Stimulated activated CD8-positive, alpha-beta memory T cell treated with anti-CD3 and anti-CD28 coated beads, Interleukin-15, amount 100 ng/mL, for 4 hours (primary cell): ENCODE measurements around the gene PLAAT3.
"Not testable (repeated sequence)": the region's sequence is repeated elsewhere in the genome, so short reads cannot be mapped to it uniquely, and the experiment has no call there.

Source experiments
- DNase-seq, 2 donors: peaks; one replicate each; pipeline ENCODE4 v3.0.0-alpha.2; 2020; ENCODE audit warnings: low read depth in 2 of 2

The PLAAT3 gene

GRCh38 chr11:63537293-63538101, 76.7 kb downstream of the PLAAT3 start:
- DNase-seq = no peak

GRCh38 chr11:63536669-63537292, 77.5 kb downstream of the PLAAT3 start, which contains the start of gene PLAAT4:
Gene PLAAT4, plus strand, starts transcription at chr11:63536808. Its CDS starts 61 bp downstream, at chr11:63536869.
- no peak for DNase-seq

- no peak for DNase-seq
Observed at GRCh38 chr11:63535734-63536133, 78.5 kb downstream of the PLAAT3 start.

GRCh38 chr11:63534895-63535461, 79.3 kb downstream of the PLAAT3 start:
- no peak for DNase-seq

- DNase-seq = no peak
Observed at GRCh38 chr11:63534076-63534475, 80.2 kb downstream of the PLAAT3 start.

GRCh38 chr11:63532799-63533475, 81.3 kb downstream of the PLAAT3 start:
- no peak for DNase-seq

- no peak for DNase-seq
Observed at GRCh38 chr11:63532117-63532516, 82.1 kb downstream of the PLAAT3 start.

- not testable (repeated sequence) for DNase-seq
Observed at GRCh38 chr11:63531074-63531792, 83.0 kb downstream of the PLAAT3 start.

- no peak for DNase-seq
Observed at GRCh38 chr11:63530021-63530420, 84.2 kb downstream of the PLAAT3 start.

GRCh38 chr11:63529373-63529772, 84.9 kb downstream of the PLAAT3 start:
- DNase-seq = not testable (repeated sequence)

- DNase-seq = not testable (repeated sequence)
Observed at GRCh38 chr11:63528729-63529278, 85.4 kb downstream of the PLAAT3 start.

GRCh38 chr11:63528156-63528555, 86.1 kb downstream of the PLAAT3 start:
- not testable (repeated sequence) for DNase-seq

GRCh38 chr11:63527667-63528066, 86.6 kb downstream of the PLAAT3 start:
- no peak for DNase-seq
